GM23248 (cell line): ENCODE data around the gene CDC40. TPM values are rescaled to one million over a fixed set of nuclear protein-coding genes. Genes with fewer than 3 reads are reported as not detected.

Source experiments
- DNase-seq: peaks from one replicate; pipeline ENCODE4 v3.0.0-alpha.2; 2015
- H2AFZ ChIP-seq: fragments of 200-600 bp; sonication (generic); 2 replicates; pipeline ENCODE4 v1.6.1; 2016; ENCODE audit warnings: antibody characterized with exemption
- H3F3A ChIP-seq: fragments of 200-600 bp; sonication (generic); 2 replicates; pipeline ENCODE4 v1.6.1; 2016; ENCODE audit warnings: mild to moderate bottlenecking, antibody characterized with exemption, mixed run types; ENCODE audit not compliant: insufficient read depth
- H3K27ac ChIP-seq: fragments of 200-600 bp; sonication (generic); 2 replicates; pipeline ENCODE4 v1.5.1; 2016; ENCODE audit warnings: mild to moderate bottlenecking
- H3K27me3 ChIP-seq: fragments of 200-600 bp; sonication (generic); replicated peaks from 2 replicates; pipeline ENCODE4 v1.6.1; 2016; ENCODE audit warnings: mild to moderate bottlenecking; ENCODE audit not compliant: insufficient read depth
- H3K36me3 ChIP-seq: fragments of 200-600 bp; sonication (generic); 2 replicates; pipeline ENCODE4 v1.6.1; 2016; ENCODE audit warnings: low read depth, mild to moderate bottlenecking
- H3K4me1 ChIP-seq: fragments of 200-600 bp; sonication (generic); 2 replicates; pipeline ENCODE4 v1.6.1; 2016; ENCODE audit warnings: mild to moderate bottlenecking; ENCODE audit not compliant: insufficient read depth
- H3K4me2 ChIP-seq: fragments of 200-600 bp; sonication (generic); one replicate; pipeline ENCODE4 v1.6.1; 2016; ENCODE audit warnings: mild to moderate bottlenecking; ENCODE audit not compliant: unreplicated experiment
- H3K4me3 ChIP-seq: fragments of 200-600 bp; sonication (generic); 2 replicates; pipeline ENCODE4 v1.5.1; 2016; ENCODE audit warnings: mild to moderate bottlenecking
- H3K79me2 ChIP-seq: fragments of 200-600 bp; sonication (generic); 2 replicates; pipeline ENCODE4 v1.6.1; 2016; ENCODE audit warnings: mild to moderate bottlenecking; ENCODE audit not compliant: insufficient read depth
- H3K9ac ChIP-seq: fragments of 200-600 bp; sonication (generic); 2 replicates; pipeline ENCODE4 v1.6.1; 2016; ENCODE audit warnings: mild to moderate bottlenecking
- H3K9me2 ChIP-seq: fragments of 200-600 bp; sonication (generic); 2 replicates; pipeline ENCODE4 v1.6.1; 2016; ENCODE audit warnings: mixed run types, mild to moderate bottlenecking, moderate library complexity; ENCODE audit not compliant: insufficient read depth
- H3K9me3 ChIP-seq: fragments of 200-600 bp; sonication (generic); one replicate; pipeline ENCODE4 v1.6.1; 2017; ENCODE audit warnings: low read depth
- H4K20me1 ChIP-seq: fragments of 200-600 bp; sonication (generic); 2 replicates; pipeline ENCODE4 v1.6.0; 2016; ENCODE audit not compliant: insufficient read depth
- EZH2 ChIP-seq: fragments of 200-600 bp; sonication (generic); IDR thresholded peaks from 2 replicates; pipeline ENCODE4 v1.6.1; 2018; ENCODE audit warnings: antibody characterized with exemption, mild to moderate bottlenecking; ENCODE audit not compliant: insufficient read depth, poor library complexity, severe bottlenecking
- EZH2phosphoT487 ChIP-seq: fragments of 200-600 bp; sonication (generic); IDR thresholded peaks from 2 replicates; pipeline ENCODE4 v1.6.1; 2018; ENCODE audit warnings: antibody characterized with exemption, moderate library complexity, mild to moderate bottlenecking, low read depth; ENCODE audit not compliant: insufficient read depth
- WGBS, 2 experiments: methylation state at CpG; one replicate each; pipeline ENCODE4 v1.1.6; 2015 to 2017; ENCODE audit warnings: low lambda C conversion rate in 2 of 2, low coverage in 1 of 2; ENCODE audit errors: missing lambda C conversion rate in 2 of 2; 5-methylcytosine and 5-hydroxymethylcytosine counted together
- in situ Hi-C: fragments of 300-500 bp; cut with MboI; formaldehyde crosslinking; loops from 2 replicates; pipeline ENCODE4 v1.15.0; 2020
- polyA plus RNA-seq: library from polyadenylated mRNA; unstranded; fragments of >200 nt; fragmentation: Nextera tagmentation; extraction: Ambion mirVana; gene quantifications from 2 replicates; pipeline ENCODE4 v1.2.1, GENCODE V29; 2016
- total RNA-seq: library from RNA; depleted of rRNA; stranded (reverse); fragments of >200 nt; shearing (Covaris generic); gene quantifications from 2 replicates; pipeline ENCODE4 v1.2.3, GENCODE V29; 2014

CDC40 gene
- total and polyA plus RNA-seq, 2 experiments from 2014 or later: 21.1 to 21.9 TPM

GRCh38 chr6:110195639-110196038, 15.4 kb downstream of the CDC40 start:
- TF ChIP-seq EZH2phosphoT487: no peak
- no peak for TF ChIP-seq EZH2
- peaks cover 9% of the 10 kb centered on the region; the same call in 1 of the 2 replicates for H4K20me1 ChIP-seq
- in situ Hi-C loops: no loop called here
- H2AFZ ChIP-seq: no peak overlapping the region
- H3K9ac ChIP-seq: no peak overlapping the region
- 81 to 86% methylated on average over 4 of the region's 4 CpGs for WGBS, 2 experiments
- peaks cover 11% of the 10 kb centered on the region; the same call in 1 of the 2 replicates for H3K36me3 ChIP-seq
- H3K4me1 ChIP-seq: no peaks in the 10 kb centered on the region
- peaks cover 89% of the 10 kb centered on the region for H3K79me2 ChIP-seq
- DNase-seq: no peak
- no peak overlapping the region for H3K4me2 ChIP-seq
- no peaks in the 10 kb centered on the region for H3K27me3 ChIP-seq
- no peak overlapping the region for H3K27ac ChIP-seq
- H3K9me3 ChIP-seq: no peaks in the 10 kb centered on the region
- H3K4me3 ChIP-seq: no peak overlapping the region
- H3F3A ChIP-seq: no peaks in the 10 kb centered on the region
- H3K9me2 ChIP-seq: no peaks in the 10 kb centered on the region

- Histone ChIP-seq H3K79me2 (peaks cover 89% of the 10 kb centered on the region), H3K9me2 (no peaks in the 10 kb centered on the region), H3F3A (no peaks in the 10 kb centered on the region), H4K20me1 (no peaks in the 10 kb centered on the region), H3K9me3 (no peaks in the 10 kb centered on the region), H3K4me3 (no peak overlapping the region), H2AFZ (no peak overlapping the region), H3K27ac (no peak overlapping the region), H3K9ac (no peak overlapping the region), H3K4me1 (no peaks in the 10 kb centered on the region), H3K27me3 (no peaks in the 10 kb centered on the region), H3K36me3 (peaks cover 11% of the 10 kb centered on the region; the same call in 1 of the 2 replicates), H3K4me2 (no peak overlapping the region)
- in situ Hi-C loops: no loop called here
- TF ChIP-seq EZH2 (no peak), EZH2phosphoT487 (no peak)
- WGBS, 2 experiments: 98 to 100% methylated on average over 1 of the region's 1 CpG
- no peak for DNase-seq
Measured at GRCh38 chr6:110196874-110197273, 16.6 kb downstream of the CDC40 start.

- Histone ChIP-seq H3K36me3 (peaks cover 10% of the 10 kb centered on the region; the same call in 1 of the 2 replicates), H3K4me3 (no peak overlapping the region), H3K27me3 (no peaks in the 10 kb centered on the region), H3K4me2 (no peak overlapping the region), H3K9me2 (no peaks in the 10 kb centered on the region), H2AFZ (no peak overlapping the region), H3K4me1 (no peaks in the 10 kb centered on the region), H3K9ac (no peak overlapping the region), H3K9me3 (no peaks in the 10 kb centered on the region), H3F3A (no peaks in the 10 kb centered on the region), H3K27ac (no peak overlapping the region), H4K20me1 (0 out of 2 replicates have a peak, but pooled peaks cover 3% of the 10 kb centered on the region), H3K79me2 (peaks cover 95% of the 10 kb centered on the region)
- DNase-seq: no peak
- in situ Hi-C loops: no loop called here
- WGBS, 2 experiments: 95 to 97% methylated on average over 3 of the region's 3 CpGs
- TF ChIP-seq EZH2: no peak
- no peak for TF ChIP-seq EZH2phosphoT487
Measured at GRCh38 chr6:110198561-110198960, 18.3 kb downstream of the CDC40 start.

DNA sequence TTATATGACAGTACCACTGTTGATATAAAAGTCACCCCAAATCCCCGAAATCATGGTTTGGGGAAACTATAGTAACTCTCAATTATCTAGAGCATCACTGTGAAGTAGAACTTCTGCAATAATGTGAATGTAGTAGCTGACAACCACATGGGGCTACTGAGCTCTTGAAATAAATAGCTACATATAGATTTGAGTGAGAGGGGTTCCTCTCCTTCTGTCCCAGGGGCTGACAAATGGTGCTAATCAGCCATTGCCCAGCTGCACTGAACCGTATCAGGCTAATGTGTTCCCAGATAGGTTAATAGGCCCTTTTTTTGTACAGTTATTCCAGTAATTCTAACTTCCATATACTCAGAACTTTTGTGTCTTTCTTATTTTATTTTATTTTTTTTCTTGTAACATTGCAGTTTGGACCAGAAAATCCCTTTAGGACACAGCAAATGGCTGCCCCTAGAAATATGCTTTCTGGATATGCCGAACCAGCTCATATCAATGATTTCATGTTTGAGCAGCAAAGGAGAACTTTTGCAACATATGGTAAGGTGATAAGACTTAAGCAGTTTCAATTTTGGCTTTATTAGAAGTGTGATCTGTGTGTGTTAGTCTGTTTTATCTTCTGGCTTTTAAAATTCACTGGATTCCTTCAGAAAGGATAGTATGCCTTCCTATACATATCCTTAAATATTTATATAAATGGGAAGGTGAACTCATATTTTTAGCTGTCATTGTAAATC, 21.1 kb downstream of the CDC40 start:
- in situ Hi-C loops: no loop called here
- Histone ChIP-seq H3F3A (no peaks in the 10 kb centered on the region), H3K27ac (no peak overlapping the region)

More for the DNA sequence above, 21.1 kb downstream of the CDC40 start:
- 0 out of 2 replicates have a peak, but pooled peaks cover 3% of the 10 kb centered on the region for H4K20me1 ChIP-seq
- H3K4me1 ChIP-seq: no peaks in the 10 kb centered on the region
- no peak for DNase-seq
- H3K4me2 ChIP-seq: no peak overlapping the region
- no peak overlapping the region for H3K9ac ChIP-seq
- peaks cover 92% of the 10 kb centered on the region for H3K79me2 ChIP-seq
- no peaks in the 10 kb centered on the region for H3K27me3 ChIP-seq
- H3K9me3 ChIP-seq: no peaks in the 10 kb centered on the region
- no peak overlapping the region for H3K4me3 ChIP-seq
- H3K9me2 ChIP-seq: no peaks in the 10 kb centered on the region
- TF ChIP-seq EZH2 (no peak), EZH2phosphoT487 (no peak)
- no peak overlapping the region for H2AFZ ChIP-seq
- 93 to 97% methylated on average over 3 of the region's 3 CpGs for WGBS, 2 experiments
- no peaks in the 10 kb centered on the region for H3K36me3 ChIP-seq
